Measurements from ENCODE around the gene SERAC1.
"Not testable (repeated sequence)": the region's sequence is repeated elsewhere in the genome, so short reads cannot be mapped to it uniquely, and the experiment has no call there.

SERAC1 gene

DNA sequence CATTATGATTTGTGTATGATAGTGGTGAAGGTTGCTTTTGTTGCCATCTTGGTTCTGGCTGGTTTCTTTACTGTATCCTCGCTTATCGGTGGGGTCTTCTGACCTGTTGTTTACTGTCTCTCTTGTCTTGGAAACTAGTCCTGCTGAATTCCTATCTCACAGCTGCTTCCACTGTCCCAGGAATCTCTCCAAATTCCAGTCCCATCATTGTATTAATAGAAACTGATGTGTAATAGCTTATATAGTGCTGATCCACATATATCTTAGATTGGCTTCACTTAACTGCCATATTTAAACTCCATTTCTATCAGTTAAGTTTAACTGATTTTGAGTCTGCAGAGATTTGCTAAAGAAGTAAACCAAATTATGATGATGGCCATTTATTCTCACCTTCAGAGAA is 6.0 kb upstream of the SERAC1 start:
- no peak for TF ChIP-seq CTCF (IDR thresholded peaks at IDR 0.05; ENCODE audit: extremely low read depth, insufficient read depth, missing control alignments)
- DNase-seq (ENCODE audit: low spot score), result no peak
- in situ Hi-C loops (cut with MboI; ENCODE audit: low pct_unique_long_range_greater_than_20kb, low sequenced_read_pairs, unreplicated experiment), result no loop called here

GRCh38 chr6:158172001-158172400 is 3.9 kb upstream of the SERAC1 start:
- no peak for TF ChIP-seq CTCF (IDR thresholded peaks at IDR 0.05; ENCODE audit: extremely low read depth, insufficient read depth, missing control alignments)
- no peak for DNase-seq (ENCODE audit: low spot score)
- in situ Hi-C loops (cut with MboI; ENCODE audit: low pct_unique_long_range_greater_than_20kb, low sequenced_read_pairs, unreplicated experiment), result no loop called here

DNA sequence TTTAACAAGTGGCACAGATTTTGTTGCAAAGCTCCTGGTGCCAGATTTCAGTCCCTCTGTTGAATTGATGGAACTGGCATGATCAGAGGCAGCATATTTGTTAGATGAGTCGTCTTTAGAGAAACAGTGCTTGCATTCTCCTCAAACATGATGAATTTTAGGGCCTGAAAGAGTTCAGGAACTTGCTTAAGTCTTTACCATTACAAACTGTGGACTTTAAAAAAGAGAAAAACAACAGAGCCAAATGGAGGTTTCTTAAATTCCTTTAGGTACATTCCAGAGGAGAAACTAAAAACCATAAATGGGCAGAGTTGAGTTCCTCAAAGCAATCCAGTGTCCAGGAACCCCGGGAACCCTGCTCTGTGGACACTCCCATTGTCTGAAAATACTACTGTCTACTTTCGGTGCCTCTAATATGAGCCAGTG is 2.6 kb upstream of the SERAC1 start:
- no peak for TF ChIP-seq CTCF (IDR thresholded peaks at IDR 0.05; ENCODE audit: extremely low read depth, insufficient read depth, missing control alignments)
- in situ Hi-C loops (cut with MboI; ENCODE audit: low pct_unique_long_range_greater_than_20kb, low sequenced_read_pairs, unreplicated experiment), result no loop called here
- no peak for DNase-seq (ENCODE audit: low spot score)

- DNase-seq (ENCODE audit: low spot score); in situ Hi-C loops (cut with MboI; ENCODE audit: low pct_unique_long_range_greater_than_20kb, low sequenced_read_pairs, unreplicated experiment): not testable (repeated sequence)
These were observed 1.6 kb upstream of the SERAC1 start for GRCh38 chr6:158169634-158170033.

GRCh38 chr6:158165919-158166416 is 2.1 kb downstream of the SERAC1 start:
- TF ChIP-seq CTCF (IDR thresholded peaks at IDR 0.05; ENCODE audit: extremely low read depth, insufficient read depth, missing control alignments), result no peak
- in situ Hi-C loops (cut with MboI; ENCODE audit: low pct_unique_long_range_greater_than_20kb, low sequenced_read_pairs, unreplicated experiment), result no loop called here
- no peak for DNase-seq (ENCODE audit: low spot score)

DNA sequence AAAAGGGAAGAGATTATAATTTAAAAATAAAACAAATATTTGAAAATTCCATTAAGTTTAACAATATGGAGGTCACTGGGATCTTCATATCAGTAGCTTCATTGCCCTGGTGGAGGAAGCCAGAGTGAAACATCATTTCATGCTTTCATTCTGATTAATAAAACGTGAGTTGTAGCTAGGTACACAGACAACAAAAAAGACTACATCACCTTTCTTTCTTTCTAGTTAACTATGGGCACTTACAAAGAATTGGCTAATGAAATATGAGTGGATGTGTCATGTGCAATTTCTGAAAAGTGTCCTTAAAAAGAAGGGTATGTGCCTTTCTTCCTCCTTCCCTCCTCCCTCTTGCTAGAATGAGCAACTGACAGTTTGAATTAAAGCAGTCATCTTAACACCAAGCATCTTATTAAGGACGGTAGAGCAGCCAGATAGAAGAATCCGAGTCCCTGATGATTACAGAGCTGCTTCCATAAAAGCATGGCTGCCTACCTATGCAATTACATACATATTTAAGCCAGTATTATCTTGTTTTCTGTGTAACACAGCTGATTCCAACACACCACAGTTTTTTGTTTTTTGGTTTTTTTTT is 3.4 kb downstream of the SERAC1 start:
- TF ChIP-seq CTCF (IDR thresholded peaks at IDR 0.05; ENCODE audit: extremely low read depth, insufficient read depth, missing control alignments), result no peak
- no peak for DNase-seq (ENCODE audit: low spot score)
- in situ Hi-C loops (cut with MboI; ENCODE audit: low pct_unique_long_range_greater_than_20kb, low sequenced_read_pairs, unreplicated experiment), result no loop called here

- no peak for TF ChIP-seq CTCF (IDR thresholded peaks at IDR 0.05; ENCODE audit: extremely low read depth, insufficient read depth, missing control alignments)
- in situ Hi-C loops (cut with MboI; ENCODE audit: low pct_unique_long_range_greater_than_20kb, low sequenced_read_pairs, unreplicated experiment), result no loop called here
These were observed 6.4 kb downstream of the SERAC1 start for GRCh38 chr6:158161566-158162254.

More at GRCh38 chr6:158161566-158162254, 6.4 kb downstream of the SERAC1 start:
- DNase-seq (ENCODE audit: low spot score), result no peak

Data from GM13977 (cell line).